ENCODE data around the gene PPP4R4. TPM values are rescaled to one million over a fixed set of nuclear protein-coding genes. Genes with fewer than 3 reads are reported as not detected.

The PPP4R4 gene
- total and polyA plus RNA-seq, 8 donors, result 0.19 to 1.3 (median 0.66) TPM

DNA sequence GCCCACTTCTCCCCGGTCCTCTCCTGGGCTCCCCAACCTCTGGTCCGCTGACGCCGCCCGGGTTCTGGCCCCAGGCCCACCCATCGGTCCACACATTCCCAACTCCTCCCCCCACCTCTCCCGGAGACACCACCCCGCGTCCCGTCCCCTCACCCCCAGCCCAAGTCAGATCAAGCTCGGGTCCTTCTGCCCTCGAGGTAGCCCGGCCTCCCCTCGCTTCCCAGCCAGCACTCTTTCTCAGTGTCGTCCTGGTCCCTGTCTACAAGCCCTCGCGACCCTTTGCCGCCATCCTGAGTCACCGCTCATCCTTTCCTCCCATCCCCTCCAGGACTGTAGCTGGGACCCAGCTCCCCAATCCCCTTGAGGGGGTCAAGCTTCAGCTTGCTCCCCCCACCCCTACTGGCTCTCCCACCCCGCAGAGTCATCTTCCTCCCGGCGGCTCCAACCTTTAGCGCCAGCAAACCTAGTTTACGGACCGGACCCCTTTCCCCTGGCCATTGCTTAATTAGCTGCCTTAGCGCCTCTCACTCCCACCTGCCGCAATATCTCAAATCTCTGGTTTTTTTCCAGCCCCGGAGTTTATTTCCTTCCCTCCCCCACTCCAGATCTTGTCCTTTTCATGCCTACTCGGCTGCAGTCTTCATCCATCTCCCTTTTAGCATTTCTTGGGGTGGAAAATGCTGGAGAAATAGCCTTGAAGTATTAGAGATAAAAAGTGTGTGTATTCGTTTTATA is 1.1 kb downstream of the PPP4R4 start:
- peak overlapping the region in 3 of 4 donors; percentile 20 to 76 (median 57) for H3K4me3 ChIP-seq
- H3K27me3 ChIP-seq, result peaks cover 0 to 14% (median 0%) of the 10 kb centered on the region in 4 donors
- FAIRE-seq (no peak), ATAC-seq (peak in 1 of 4 donors; percentile 1), DNase-seq (peak; percentile 12 to 84 (median 42))
- no peak overlapping the region for H3K27ac ChIP-seq
- TF ChIP-seq, protein P1, sequence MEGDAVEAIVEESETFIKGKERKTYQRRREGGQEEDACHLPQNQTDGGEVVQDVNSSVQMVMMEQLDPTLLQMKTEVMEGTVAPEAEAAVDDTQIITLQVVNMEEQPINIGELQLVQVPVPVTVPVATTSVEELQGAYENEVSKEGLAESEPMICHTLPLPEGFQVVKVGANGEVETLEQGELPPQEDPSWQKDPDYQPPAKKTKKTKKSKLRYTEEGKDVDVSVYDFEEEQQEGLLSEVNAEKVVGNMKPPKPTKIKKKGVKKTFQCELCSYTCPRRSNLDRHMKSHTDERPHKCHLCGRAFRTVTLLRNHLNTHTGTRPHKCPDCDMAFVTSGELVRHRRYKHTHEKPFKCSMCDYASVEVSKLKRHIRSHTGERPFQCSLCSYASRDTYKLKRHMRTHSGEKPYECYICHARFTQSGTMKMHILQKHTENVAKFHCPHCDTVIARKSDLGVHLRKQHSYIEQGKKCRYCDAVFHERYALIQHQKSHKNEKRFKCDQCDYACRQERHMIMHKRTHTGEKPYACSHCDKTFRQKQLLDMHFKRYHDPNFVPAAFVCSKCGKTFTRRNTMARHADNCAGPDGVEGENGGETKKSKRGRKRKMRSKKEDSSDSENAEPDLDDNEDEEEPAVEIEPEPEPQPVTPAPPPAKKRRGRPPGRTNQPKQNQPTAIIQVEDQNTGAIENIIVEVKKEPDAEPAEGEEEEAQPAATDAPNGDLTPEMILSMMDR (IDR thresholded peaks at IDR 0.05), result no peak
- intact Hi-C loops (cut with DNase I), result no loop called here
- no peaks in the 10 kb centered on the region for H3K9me3 ChIP-seq
- H3K4me1 ChIP-seq, result no peaks in the 10 kb centered on the region
- WGBS, 2 donors, result 3% methylated on average over 30 of the region's 30 CpGs
- H3K36me3 ChIP-seq, result no peaks in the 10 kb centered on the region

DNA sequence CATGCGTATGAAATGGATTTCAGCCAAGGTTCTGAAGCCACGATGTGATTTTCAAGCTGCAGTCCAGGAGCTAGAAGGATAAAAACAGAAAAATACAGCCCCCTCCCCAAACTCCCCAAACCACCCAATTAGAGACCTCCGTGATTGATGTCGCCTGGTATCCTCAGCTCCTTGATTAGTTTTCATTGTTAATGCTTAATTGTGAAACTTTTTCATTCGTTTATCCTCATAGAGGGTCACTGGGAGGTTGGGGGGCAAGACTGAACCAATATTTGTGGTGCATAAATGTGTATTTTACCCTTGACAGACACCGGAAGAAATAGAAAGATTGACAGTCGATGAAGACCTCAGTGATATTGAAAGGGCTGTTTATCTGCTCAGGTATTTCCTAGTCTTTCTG is 1.6 kb downstream of the PPP4R4 start:
- H3K27ac ChIP-seq, result no peak overlapping the region
- intact Hi-C loops (cut with DNase I), result no loop called here

DNA sequence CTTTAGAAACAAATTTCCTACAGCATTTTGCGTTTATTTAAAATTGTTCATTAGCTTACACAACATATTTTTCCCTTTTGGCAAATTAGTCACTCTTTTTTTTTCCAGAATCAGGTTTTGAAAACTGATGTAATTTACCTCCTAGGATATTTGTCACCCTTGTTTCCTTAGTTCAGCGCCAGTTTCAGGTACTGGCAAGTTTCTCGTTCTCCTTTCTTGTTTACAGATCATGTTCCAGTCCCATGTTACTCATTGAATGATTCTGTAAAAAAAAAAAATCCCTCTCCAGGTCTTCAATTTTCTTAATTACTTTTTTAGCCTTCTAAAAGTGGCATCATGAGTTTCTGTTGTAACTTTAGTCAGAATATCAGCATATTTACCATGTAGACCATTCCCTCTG is 2.7 kb downstream of the PPP4R4 start:
- no peaks in the 10 kb centered on the region for H3K36me3 ChIP-seq
- TF ChIP-seq, protein P1 (IDR thresholded peaks at IDR 0.05), result no peak
- H3K27ac ChIP-seq, result no peak overlapping the region
- H3K4me3 ChIP-seq, result no peak overlapping the region
- no peaks in the 10 kb centered on the region for H3K4me1 ChIP-seq
- no peak for ATAC-seq
- WGBS, 2 donors, result 31 to 32% methylated on average over 3 of the region's 3 CpGs
- intact Hi-C loops (cut with DNase I), result no loop called here
- peaks cover 0 to 14% (median 0%) of the 10 kb centered on the region in 4 donors for H3K27me3 ChIP-seq
- DNase-seq, result no peak
- no peaks in the 10 kb centered on the region for H3K9me3 ChIP-seq
- peak; percentile 49 for FAIRE-seq

More for the DNA sequence above, 1.6 kb downstream of the PPP4R4 start:
- DNase-seq (no peak), FAIRE-seq (no peak), ATAC-seq (no peak)
- TF ChIP-seq, protein P1 (IDR thresholded peaks at IDR 0.05), result no peak
- Histone ChIP-seq H3K4me3 (no peak overlapping the region), H3K9me3 (no peaks in the 10 kb centered on the region), H3K36me3 (no peaks in the 10 kb centered on the region), H3K27me3 (peaks cover 0 to 14% (median 0%) of the 10 kb centered on the region in 4 donors), H3K4me1 (no peaks in the 10 kb centered on the region)
- 21 to 24% methylated on average over 7 of the region's 7 CpGs for WGBS, 2 donors

DNA sequence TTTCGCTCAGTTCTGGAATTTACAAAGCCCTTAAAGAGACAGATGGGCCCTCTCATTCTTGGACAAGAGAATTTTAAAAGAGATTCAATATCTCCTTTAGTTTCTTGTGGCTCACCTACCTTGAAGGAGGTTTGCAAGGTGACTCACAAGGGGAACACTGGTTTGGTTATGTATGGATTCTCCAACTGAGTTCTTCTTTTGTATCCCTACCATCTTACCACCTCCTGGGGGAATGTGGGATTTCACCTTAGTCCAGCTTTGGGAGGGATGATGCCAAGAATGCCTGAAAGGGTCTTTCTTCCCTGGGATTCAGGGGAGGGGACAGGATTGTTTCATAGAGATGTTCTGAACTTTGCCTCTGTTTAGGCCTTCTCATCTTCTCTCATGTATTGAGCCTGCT is 3.7 kb downstream of the PPP4R4 start:
- H3K4me1 ChIP-seq, result no peaks in the 10 kb centered on the region
- TF ChIP-seq, protein P1 (IDR thresholded peaks at IDR 0.05), result no peak
- FAIRE-seq (no peak), DNase-seq (no peak), ATAC-seq (no peak)
- WGBS, 2 donors, result 78 to 91% methylated on average over 1 of the region's 1 CpG
- H3K27ac ChIP-seq, result no peak overlapping the region
- H3K27me3 ChIP-seq, result peaks cover 0 to 14% (median 0%) of the 10 kb centered on the region in 4 donors
- intact Hi-C loops (cut with DNase I), result no loop called here
- no peaks in the 10 kb centered on the region for H3K9me3 ChIP-seq
- no peaks in the 10 kb centered on the region for H3K36me3 ChIP-seq
- H3K4me3 ChIP-seq, result no peak overlapping the region

DNA sequence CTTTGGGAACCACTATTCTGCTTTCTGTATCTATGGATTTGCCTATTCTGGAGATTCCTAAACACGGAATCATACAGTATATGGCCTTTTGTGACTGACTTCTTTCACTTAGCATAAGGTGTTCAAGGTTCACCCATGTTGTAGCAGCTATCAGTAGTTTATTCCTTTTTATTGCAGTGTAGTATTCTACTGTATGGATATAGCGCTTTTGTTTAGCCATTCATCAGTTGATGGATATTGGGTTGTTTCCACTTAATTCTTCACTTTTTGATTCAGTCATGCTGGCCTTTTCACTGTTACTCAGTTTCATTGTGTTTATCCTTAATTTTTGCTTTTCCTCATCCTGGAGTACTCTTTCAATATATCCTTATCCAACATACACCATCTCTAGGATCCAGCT is 5.1 kb downstream of the PPP4R4 start:
- Histone ChIP-seq H3K4me1 (no peaks in the 10 kb centered on the region), H3K27me3 (peaks cover 0 to 14% (median 0%) of the 10 kb centered on the region in 4 donors), H3K9me3 (no peaks in the 10 kb centered on the region), H3K27ac (no peak overlapping the region), H3K36me3 (no peaks in the 10 kb centered on the region), H3K4me3 (no peak overlapping the region)
- TF ChIP-seq, protein P1 (IDR thresholded peaks at IDR 0.05), result no peak
- intact Hi-C loops (cut with DNase I), result no loop called here
- WGBS, 2 donors, result 84 to 90% methylated on average over 2 of the region's 2 CpGs
- DNase-seq, result no peak
- no peak for FAIRE-seq
- ATAC-seq, result no peak

All from pancreas (tissue), 10 donors.